Kidney (tissue), 22 donors: ENCODE data around the gene KNL1. TPM values are rescaled to one million over a fixed set of nuclear protein-coding genes. Genes with fewer than 3 reads are reported as not detected.

Experiments
- DNase-seq, 5 donors: peaks; one replicate each; pipeline ENCODE4 v3.0.0-alpha.2; 2013 to 2020
- FAIRE-seq: peaks from 2 replicates; lab custom pipeline; 2012; peaks lifted over from hg19 to GRCh38; lab: Jason Lieb, UNC
- H3K27ac ChIP-seq, 2 donors: one replicate each; pipeline ENCODE4 v1.7.0; 2013; ENCODE audit warnings: low read depth in 2 of 2, low read length in 2 of 2, inconsistent platforms in 1 of 2
- H3K27me3 ChIP-seq: one replicate; pipeline ENCODE4 v1.7.1; 2013; ENCODE audit warnings: low read length, inconsistent platforms; ENCODE audit not compliant: control insufficient read depth, insufficient read depth
- H3K36me3 ChIP-seq, 3 donors: one replicate each; pipeline versions ENCODE4 v1.7.0 to v1.7.1; 2013; ENCODE audit warnings: low read length in 3 of 3, control low read depth in 1 of 3, inconsistent platforms in 1 of 3; ENCODE audit not compliant: insufficient read depth in 3 of 3, control insufficient read depth in 2 of 3
- H3K4me1 ChIP-seq, 3 donors: one replicate each; pipeline versions ENCODE4 v1.7.0 to v1.7.1; 2013; ENCODE audit warnings: low read length in 3 of 3, inconsistent platforms in 1 of 3, low read depth in 1 of 3; ENCODE audit not compliant: control insufficient read depth in 2 of 3, insufficient read depth in 2 of 3
- H3K4me3 ChIP-seq, 3 donors: one replicate each; pipeline versions ENCODE4 v1.7.0 to v1.8.1; 2013; ENCODE audit warnings: low read length in 3 of 3, control low read depth in 1 of 3, inconsistent platforms in 1 of 3
- H3K9ac ChIP-seq, 3 donors: one replicate each; pipeline versions ENCODE4 v1.7.0 to v1.7.1; 2013; ENCODE audit warnings: low read length in 3 of 3, control low read depth in 1 of 3, inconsistent platforms in 1 of 3
- H3K9me3 ChIP-seq, 3 donors: one replicate each; pipeline versions ENCODE4 v1.7.0 to v1.7.1; 2013; ENCODE audit warnings: low read length in 3 of 3, control low read depth in 1 of 3, inconsistent platforms in 1 of 3; ENCODE audit not compliant: control insufficient read depth in 2 of 3, insufficient read depth in 1 of 3
- CTCF ChIP-seq: IDR thresholded peaks from 3 replicates; pipeline ENCODE4 v1.5.1; 2012; ENCODE audit warnings: mild to moderate bottlenecking, moderate library complexity, borderline replicate concordance; ENCODE audit not compliant: insufficient read depth; ENCODE audit errors: extremely low read depth
- intact Hi-C: fragments of 100-400 bp; cut with DNase I; formaldehyde crosslinking; loops from one replicate; pipeline ENCODE4 v1.11.1; 2022
- long read RNA-seq, 10 donors: library from polyadenylated mRNA in 1 of 10; unstranded in 1 of 10; transcript quantifications; one replicate each; pipeline ENCODE4 v2.0.0 and lab custom pipeline, GENCODE V29; 2021 to 2026
- polyA plus RNA-seq: library from polyadenylated mRNA; stranded (reverse); fragments of 350-450 nt; fragmentation: Illumina TruSeq; extraction: RNeasy Lipid Tissue Mini Kit (QIAGEN cat#74804); gene quantifications from one replicate; pipeline ENCODE4 v1.2.3, GENCODE V29; 2014; ENCODE audit warnings: low read depth, low replicate concordance; ENCODE audit not compliant: insufficient read depth
- total RNA-seq: library from RNA; stranded (reverse); fragmentation: NEBNext Ultra II Directional; extraction: Animal tissue kit (Norgen Biotek cat#: 25700); gene quantifications from one replicate; pipeline ENCODE4 v1.2.1, GENCODE V29; 2021
- donor health status: control.
- donor health status: control.
- donor health status: control.
- donor health status: control.
- donor health status: control.
- donor health status: DM: yes; HTN: yes; CAD: no.
- donor health status: Normal renal cell carcinoma (clear cell type).

KNL1 gene
- total RNA-seq, result 1.1 TPM
- polyA plus RNA-seq, result 2.5 TPM
- long read RNA-seq, donor 1, result 0 reads
- long read RNA-seq, donor 2, full-length matches to known transcripts, result 2 of 2 reads
- long read RNA-seq, donor 2, partial matches to known transcripts, result 0 of 2 reads
- long read RNA-seq, donor 2, other reads (novel, unspliced or antisense), result 0 of 2 reads
- long read RNA-seq, donor 3, full-length matches to known transcripts, result 1 of 1 reads
- long read RNA-seq, donor 3, partial matches to known transcripts, result 0 of 1 reads
- long read RNA-seq, donor 3, other reads (novel, unspliced or antisense), result 0 of 1 reads
- long read RNA-seq, donor 4, full-length matches to known transcripts, result 2 of 2 reads
- long read RNA-seq, donor 4, partial matches to known transcripts, result 0 of 2 reads
- long read RNA-seq, donor 4, other reads (novel, unspliced or antisense), result 0 of 2 reads
- long read RNA-seq, donor 5, result 0 reads
- long read RNA-seq, donor 6, result 0 reads
- long read RNA-seq, donor 7, full-length matches to known transcripts, result 2 of 2 reads
- long read RNA-seq, donor 7, partial matches to known transcripts, result 0 of 2 reads
- long read RNA-seq, donor 7, other reads (novel, unspliced or antisense), result 0 of 2 reads
- long read RNA-seq, donor 8, full-length matches to known transcripts, result 1 of 1 reads
- long read RNA-seq, donor 8, partial matches to known transcripts, result 0 of 1 reads
- long read RNA-seq, donor 8, other reads (novel, unspliced or antisense), result 0 of 1 reads
- long read RNA-seq, donor 9, result 0 reads
- long read RNA-seq, donor 10, full-length matches to known transcripts, result 2 of 2 reads
- long read RNA-seq, donor 10, partial matches to known transcripts, result 0 of 2 reads
- long read RNA-seq, donor 10, other reads (novel, unspliced or antisense), result 0 of 2 reads

- FAIRE-seq, result peak; percentile 81
- Histone ChIP-seq H3K27ac (peak within 1 kb of the TSS; percentile 93 to 99), H3K27me3 (no peaks in the 10 kb centered on the region), H3K4me3 (peak within 1 kb of the TSS; percentile 77 to 100 (median 98)), H3K36me3 (no peaks in the 10 kb centered on the region), H3K4me1 (no peaks in the 10 kb centered on the region), H3K9me3 (no peaks in the 10 kb centered on the region), H3K9ac (peak within 1 kb of the TSS; percentile 70 to 100 (median 90))
- intact Hi-C loops, result no loop called here
- TF ChIP-seq CTCF, result no peak
- peak; percentile 95 to 99 (median 98) for DNase-seq
Measured at GRCh38 chr15:40593588-40594428, at the start of gene KNL1. KNL1 (plus strand) TSS chr15:40594249; CDS start chr15:40602932, 8,683 bp downstream.

- Histone ChIP-seq H3K9ac (no peak overlapping the region), H3K27me3 (no peaks in the 10 kb centered on the region), H3K36me3 (peaks cover 0 to 6% (median 0%) of the 10 kb centered on the region in 3 donors), H3K27ac (no peak overlapping the region), H3K4me1 (no peaks in the 10 kb centered on the region), H3K4me3 (no peak overlapping the region), H3K9me3 (no peaks in the 10 kb centered on the region)
- TF ChIP-seq CTCF, result no peak
- DNase-seq (no peak), FAIRE-seq (no peak)
- intact Hi-C loops, result no loop called here
Measured at GRCh38 chr15:40545457-40545856, 48.6 kb upstream of the KNL1 start.

- no peak for FAIRE-seq
- DNase-seq, result no peak
- TF ChIP-seq CTCF, result no peak
- Histone ChIP-seq H3K9ac (no peak overlapping the region), H3K9me3 (no peaks in the 10 kb centered on the region), H3K36me3 (peaks cover 0 to 6% (median 3%) of the 10 kb centered on the region in 3 donors), H3K4me3 (no peak overlapping the region), H3K4me1 (no peaks in the 10 kb centered on the region), H3K27me3 (no peaks in the 10 kb centered on the region), H3K27ac (no peak overlapping the region)
- intact Hi-C loops, result no loop called here
Measured at GRCh38 chr15:40548610-40549009, 45.4 kb upstream of the KNL1 start.
